ENCODE measurements around the gene PMIS2. TPM values are rescaled to one million over a fixed set of nuclear protein-coding genes. Genes with fewer than 3 reads are reported as not detected.

Gene PMIS2
- total RNA-seq, 1 donor from 2014 or later: not detected

DNA sequence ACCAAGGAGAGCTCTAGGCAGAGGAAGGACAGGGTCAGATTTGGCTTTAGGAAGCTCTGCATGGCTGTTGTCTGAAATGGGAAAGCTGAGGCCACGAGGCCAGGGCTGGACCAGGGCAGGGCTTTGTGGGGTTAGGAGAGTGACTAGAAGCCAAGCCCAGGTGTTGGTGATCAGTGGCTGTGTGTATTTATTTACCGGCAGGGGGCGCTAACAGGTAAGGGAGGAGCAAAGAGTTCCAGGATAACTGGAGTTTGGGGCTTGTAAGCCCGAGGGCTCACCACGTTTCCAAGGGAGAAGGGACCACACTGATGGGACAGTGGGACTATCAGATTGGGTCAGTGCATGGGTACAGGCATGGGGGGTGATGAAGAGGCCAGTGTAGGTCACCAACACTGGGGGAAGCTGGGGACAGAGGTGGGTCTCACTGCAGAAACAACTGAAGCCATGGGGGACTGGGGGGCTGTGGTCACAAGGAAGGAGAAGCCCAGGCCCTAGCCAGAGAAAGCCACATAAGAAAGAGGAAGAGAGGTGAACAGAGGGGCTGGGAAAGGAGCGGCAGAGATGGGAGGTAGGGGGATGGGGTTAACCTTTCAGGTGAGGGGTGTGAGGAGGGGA is 36.7 kb upstream of the PMIS2 start:
- DNase-seq (no peak), ATAC-seq (peak; percentile 34)
- Histone ChIP-seq H3K27me3 (no peaks in the 10 kb centered on the region), H3K9me3 (no peaks in the 10 kb centered on the region), H3K4me1 (peaks cover 10% of the 10 kb centered on the region), H3K4me3 (no peak overlapping the region), H3K36me3 (no peaks in the 10 kb centered on the region), H3K27ac (no peak overlapping the region)
- intact Hi-C loops (cut with DNase I): no loop called here
- TF ChIP-seq, protein P1, sequence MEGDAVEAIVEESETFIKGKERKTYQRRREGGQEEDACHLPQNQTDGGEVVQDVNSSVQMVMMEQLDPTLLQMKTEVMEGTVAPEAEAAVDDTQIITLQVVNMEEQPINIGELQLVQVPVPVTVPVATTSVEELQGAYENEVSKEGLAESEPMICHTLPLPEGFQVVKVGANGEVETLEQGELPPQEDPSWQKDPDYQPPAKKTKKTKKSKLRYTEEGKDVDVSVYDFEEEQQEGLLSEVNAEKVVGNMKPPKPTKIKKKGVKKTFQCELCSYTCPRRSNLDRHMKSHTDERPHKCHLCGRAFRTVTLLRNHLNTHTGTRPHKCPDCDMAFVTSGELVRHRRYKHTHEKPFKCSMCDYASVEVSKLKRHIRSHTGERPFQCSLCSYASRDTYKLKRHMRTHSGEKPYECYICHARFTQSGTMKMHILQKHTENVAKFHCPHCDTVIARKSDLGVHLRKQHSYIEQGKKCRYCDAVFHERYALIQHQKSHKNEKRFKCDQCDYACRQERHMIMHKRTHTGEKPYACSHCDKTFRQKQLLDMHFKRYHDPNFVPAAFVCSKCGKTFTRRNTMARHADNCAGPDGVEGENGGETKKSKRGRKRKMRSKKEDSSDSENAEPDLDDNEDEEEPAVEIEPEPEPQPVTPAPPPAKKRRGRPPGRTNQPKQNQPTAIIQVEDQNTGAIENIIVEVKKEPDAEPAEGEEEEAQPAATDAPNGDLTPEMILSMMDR (IDR thresholded peaks at IDR 0.05): peak; percentile 68

DNA sequence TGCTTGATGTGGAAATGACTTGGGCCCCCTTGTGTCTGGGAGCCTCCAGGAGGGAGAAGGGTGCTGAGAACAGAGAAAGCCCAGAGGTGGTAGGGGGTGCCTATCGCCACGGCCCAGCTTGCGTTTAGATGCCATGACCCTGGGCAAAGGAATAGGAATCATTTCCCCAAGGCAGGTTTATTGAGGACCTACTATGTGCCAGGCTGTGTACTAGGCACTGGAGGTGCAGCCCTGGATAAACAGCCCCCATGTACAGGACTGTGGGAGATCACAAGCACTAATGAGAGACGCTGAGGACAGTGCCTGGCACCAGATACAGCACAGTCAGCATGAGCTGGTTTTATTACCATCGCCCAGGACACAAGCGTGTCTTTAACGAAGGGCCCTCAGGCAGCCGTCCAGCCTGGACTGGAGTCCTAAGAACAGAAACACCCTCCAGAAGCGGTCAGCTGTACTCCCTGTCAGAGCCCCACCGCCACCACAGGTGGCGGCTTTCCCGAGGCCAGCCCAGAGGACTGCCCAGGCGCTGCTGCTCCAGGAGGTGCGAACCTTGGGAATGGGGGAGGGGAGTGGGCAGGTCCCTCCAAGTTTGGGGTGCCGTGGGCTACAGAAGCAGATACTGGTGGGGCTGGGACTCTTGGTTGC is 36.0 kb upstream of the PMIS2 start:
- H3K9me3 ChIP-seq: no peaks in the 10 kb centered on the region
- DNase-seq (no peak), ATAC-seq (no peak)
- H3K4me1 ChIP-seq: peaks cover 10% of the 10 kb centered on the region
- intact Hi-C loops (cut with DNase I): no loop called here
- no peaks in the 10 kb centered on the region for H3K36me3 ChIP-seq
- H3K4me3 ChIP-seq: no peak overlapping the region
- no peak overlapping the region for H3K27ac ChIP-seq
- H3K27me3 ChIP-seq: no peaks in the 10 kb centered on the region
- TF ChIP-seq, protein P1 (IDR thresholded peaks at IDR 0.05): no peak

DNA sequence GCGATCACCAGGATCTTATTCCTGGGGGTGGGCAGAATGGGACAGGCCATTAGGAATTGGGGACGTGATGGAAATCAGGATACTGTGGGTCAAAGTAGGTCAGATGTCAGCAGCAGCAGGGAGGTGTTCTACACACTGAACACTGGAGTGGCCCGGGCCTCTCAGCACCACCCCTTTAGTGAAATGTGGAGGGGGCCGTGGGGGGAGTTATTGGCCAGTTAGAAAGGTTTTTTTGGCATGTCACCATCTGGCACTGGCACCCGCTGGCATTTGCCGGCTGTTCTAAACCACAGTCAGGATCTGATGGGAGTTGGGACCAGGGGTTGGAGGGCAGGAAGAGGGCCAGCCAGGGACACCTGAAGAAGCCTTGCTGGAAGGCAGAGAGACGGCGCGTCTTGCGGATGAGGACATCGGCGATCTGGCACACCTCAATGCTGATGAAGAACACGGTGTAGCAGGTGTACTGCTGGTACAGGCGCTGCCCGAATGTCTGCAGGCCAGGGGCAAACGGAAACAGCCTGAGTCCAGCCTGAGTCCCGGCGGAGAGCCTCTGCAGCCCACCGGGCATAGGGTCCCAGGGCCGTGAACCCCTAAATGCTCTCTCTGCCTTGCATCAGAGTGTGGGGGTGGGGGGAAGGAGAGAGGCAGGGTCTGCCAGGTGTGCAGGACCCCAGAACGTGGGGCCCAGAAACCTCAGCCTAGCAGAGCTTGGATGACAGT is 34.7 kb upstream of the PMIS2 start:
- TF ChIP-seq, protein P1 (IDR thresholded peaks at IDR 0.05): no peak
- ATAC-seq (no peak), DNase-seq (no peak)
- Histone ChIP-seq H3K27ac (no peak overlapping the region), H3K36me3 (no peaks in the 10 kb centered on the region), H3K4me3 (no peak overlapping the region), H3K27me3 (no peaks in the 10 kb centered on the region), H3K9me3 (no peaks in the 10 kb centered on the region), H3K4me1 (peaks cover 7% of the 10 kb centered on the region)
- intact Hi-C loops (cut with DNase I): no loop called here

DNA sequence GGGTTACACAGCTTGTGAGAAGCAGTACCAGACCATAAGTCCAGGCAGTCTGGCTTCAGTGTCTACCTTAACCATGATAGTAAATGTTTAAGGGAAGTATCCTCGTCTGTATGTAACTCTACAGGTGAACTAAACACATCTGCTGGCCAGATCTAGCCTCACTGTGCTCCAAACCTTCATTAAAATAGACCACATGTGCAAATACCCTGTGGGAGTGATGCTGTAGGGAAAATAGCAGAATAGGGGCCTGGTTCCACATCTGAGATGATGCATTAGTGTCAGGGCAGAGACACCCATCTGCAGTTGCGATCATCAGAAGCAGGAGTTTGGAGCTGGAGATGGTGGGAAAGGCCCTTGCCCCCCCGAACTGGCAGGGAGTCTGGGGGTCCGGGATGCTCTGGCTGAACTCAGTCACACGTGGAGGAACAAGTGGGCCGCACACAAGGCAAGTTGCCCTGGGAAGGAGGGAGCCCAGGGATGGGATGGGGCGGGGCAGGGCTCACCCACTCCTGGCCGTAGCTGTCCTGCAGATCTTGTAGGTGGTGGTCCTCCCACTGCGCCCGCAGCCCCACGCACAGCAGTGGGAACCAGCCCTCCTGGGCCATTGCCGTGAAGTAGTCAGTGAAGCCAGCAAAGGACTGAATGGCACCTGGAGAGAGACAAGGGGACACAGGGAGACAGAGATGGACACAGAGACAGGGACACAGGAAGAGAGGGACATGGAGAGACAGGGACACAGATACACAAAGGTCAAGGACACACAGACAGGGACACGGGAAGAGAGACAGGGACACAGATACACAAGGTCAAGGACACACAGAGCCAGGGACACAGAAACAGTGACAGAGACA is 33.2 kb upstream of the PMIS2 start:
- ATAC-seq (no peak), DNase-seq (no peak)
- Histone ChIP-seq H3K27ac (no peak overlapping the region), H3K4me1 (no peaks in the 10 kb centered on the region), H3K36me3 (no peaks in the 10 kb centered on the region), H3K4me3 (no peak overlapping the region), H3K27me3 (no peaks in the 10 kb centered on the region), H3K9me3 (no peaks in the 10 kb centered on the region)
- intact Hi-C loops (cut with DNase I): no loop called here
- TF ChIP-seq, protein P1 (IDR thresholded peaks at IDR 0.05): no peak

DNA sequence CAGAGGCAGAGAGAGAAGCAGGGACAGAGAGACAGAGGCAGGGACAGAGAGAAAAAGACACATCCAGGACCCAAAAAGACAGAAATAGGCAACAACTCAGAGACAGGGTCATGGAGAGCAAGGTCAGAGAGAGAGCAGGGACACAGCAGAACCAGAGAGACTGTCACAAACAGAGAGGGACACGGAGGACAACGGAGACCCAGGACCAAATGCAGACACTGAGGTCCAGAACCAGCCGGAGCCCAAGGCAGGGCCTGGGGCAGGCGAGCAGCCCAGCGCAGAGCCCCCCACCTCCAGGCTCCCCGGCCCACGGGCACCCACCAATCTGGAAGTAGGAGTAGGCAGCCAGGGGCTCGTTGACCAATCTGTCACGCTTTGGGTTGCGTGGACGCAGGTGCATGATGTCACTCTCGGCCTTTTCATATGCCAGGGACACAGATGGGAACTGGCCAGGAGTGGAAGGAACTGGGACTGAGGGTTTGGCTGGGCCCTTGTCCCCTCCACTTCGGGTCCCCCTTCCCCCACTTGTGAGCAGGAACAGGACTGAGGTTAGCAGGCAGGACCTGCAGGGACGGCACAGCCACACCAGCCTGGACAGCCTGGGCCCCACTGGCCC is 32.5 kb upstream of the PMIS2 start:
- ATAC-seq: no peak
- H3K4me3 ChIP-seq: no peak overlapping the region
- peaks cover 6% of the 10 kb centered on the region for H3K4me1 ChIP-seq
- no peak overlapping the region for H3K27ac ChIP-seq
- no peak for DNase-seq
- H3K27me3 ChIP-seq: peaks cover 6% of the 10 kb centered on the region
- TF ChIP-seq, protein P1 (IDR thresholded peaks at IDR 0.05): no peak
- no peaks in the 10 kb centered on the region for H3K36me3 ChIP-seq
- no peaks in the 10 kb centered on the region for H3K9me3 ChIP-seq
- intact Hi-C loops (cut with DNase I): no loop called here

Measured in upper lobe of right lung (tissue), 1 donor.